DND-41 (cell line): Measurements from ENCODE around the gene FLII.

Experiments used
- ATAC-seq: fragments of 200-7000 bp; cut with Tn5 transposase; 3 replicates; pipeline ENCODE4 v1.9.1; 2021; ENCODE audit warnings: low read depth; ENCODE audit not compliant: insufficient read depth
- DNase-seq: peaks from one replicate; pipeline ENCODE4 v3.0.0-alpha.2; 2020
- H2AFZ ChIP-seq: 2 replicates; pipeline ENCODE4 v1.6.0; 2012; ENCODE audit warnings: low read depth, low read length
- H3K27ac ChIP-seq: 2 replicates; pipeline ENCODE4 v1.5.1; 2012; ENCODE audit warnings: low read length, inconsistent platforms
- H3K27me3 ChIP-seq: fragments of 200-600 bp; sonication (generic); 2 replicates; pipeline ENCODE4 v1.6.0; 2012; ENCODE audit warnings: low read length, mild to moderate bottlenecking, inconsistent platforms; ENCODE audit not compliant: insufficient read depth, poor library complexity
- H3K36me3 ChIP-seq: 2 replicates; pipeline ENCODE4 v1.5.1; 2012; ENCODE audit warnings: low read length, inconsistent platforms; ENCODE audit not compliant: insufficient read depth
- H3K4me1 ChIP-seq: 2 replicates; pipeline ENCODE4 v1.5.1; 2012; ENCODE audit warnings: mild to moderate bottlenecking, low read length; ENCODE audit not compliant: insufficient read depth
- H3K4me2 ChIP-seq: 2 replicates; pipeline ENCODE4 v1.6.0; 2012; ENCODE audit warnings: mild to moderate bottlenecking, moderate library complexity, low read length, inconsistent platforms; ENCODE audit not compliant: insufficient read depth
- H3K4me3 ChIP-seq, 2 experiments: fragments of 200-600 bp in 1 of 2; shearing (Covaris generic) in 1 of 2; 2 replicates each; pipeline ENCODE4 v1.5.1; 2012 to 2016; ENCODE audit warnings: inconsistent platforms in 2 of 2, low read length in 2 of 2, mild to moderate bottlenecking in 2 of 2, low read depth in 1 of 2, moderate library complexity in 1 of 2
- H3K79me2 ChIP-seq: 2 replicates; pipeline ENCODE4 v1.6.0; 2012; ENCODE audit warnings: low read length, inconsistent platforms; ENCODE audit not compliant: insufficient read depth
- H3K9ac ChIP-seq: 2 replicates; pipeline ENCODE4 v1.6.0; 2012; ENCODE audit warnings: low read depth, mild to moderate bottlenecking, inconsistent platforms, low read length, moderate library complexity
- H3K9me3 ChIP-seq: 2 replicates; pipeline ENCODE4 v1.5.1; 2012; ENCODE audit warnings: low read length, moderate library complexity, mild to moderate bottlenecking, inconsistent platforms; ENCODE audit not compliant: insufficient read depth, severe bottlenecking
- H4K20me1 ChIP-seq: 2 replicates; pipeline ENCODE4 v1.6.0; 2012; ENCODE audit warnings: low read length; ENCODE audit not compliant: insufficient read depth
- CTCF ChIP-seq: IDR thresholded peaks from 2 replicates; pipeline ENCODE4 v1.5.1; 2012; ENCODE audit warnings: borderline replicate concordance, low read length, moderate library complexity, mild to moderate bottlenecking; ENCODE audit not compliant: poor library complexity, severe bottlenecking; ENCODE audit errors: extremely low read depth
- EZH2 ChIP-seq: IDR thresholded peaks from 3 replicates; pipeline ENCODE4 v1.6.1; 2012; ENCODE audit warnings: borderline replicate concordance, low read depth, mild to moderate bottlenecking, moderate library complexity, low read length, inconsistent platforms; ENCODE audit not compliant: severe bottlenecking

The FLII gene

GRCh38 chr17:18270046-18270931 lies 11.8 kb upstream of the FLII start:
- ATAC-seq (no peak), DNase-seq (no peak)
- Histone ChIP-seq H4K20me1 (peaks cover 17% of the 10 kb centered on the region; the same call in 1 of the 2 replicates), H3K9ac (no peak overlapping the region), H3K4me2 (no peak overlapping the region), H3K36me3 (peaks cover 48% of the 10 kb centered on the region), H3K79me2 (no peaks in the 10 kb centered on the region), H3K9me3 (no peaks in the 10 kb centered on the region), H3K27ac (no peak overlapping the region), H2AFZ (no peak overlapping the region), H3K4me3 (no peak overlapping the region), H3K27me3 (no peaks in the 10 kb centered on the region), H3K4me1 (no peaks in the 10 kb centered on the region)
- no peak for TF ChIP-seq CTCF
- TF ChIP-seq EZH2, result no peak

- H3K4me2 ChIP-seq, result no peak overlapping the region
- DNase-seq (no peak), ATAC-seq (peak; percentile 27)
- H3K79me2 ChIP-seq, result no peaks in the 10 kb centered on the region
- H3K4me3 ChIP-seq, result no peak overlapping the region
- H4K20me1 ChIP-seq, result peaks cover 21% of the 10 kb centered on the region
- H2AFZ ChIP-seq, result no peak overlapping the region
- H3K36me3 ChIP-seq, result peaks cover 48% of the 10 kb centered on the region
- H3K9me3 ChIP-seq, result no peaks in the 10 kb centered on the region
- TF ChIP-seq CTCF (no peak), EZH2 (no peak)
- H3K27ac ChIP-seq, result no peak overlapping the region
- H3K27me3 ChIP-seq, result no peaks in the 10 kb centered on the region
- no peaks in the 10 kb centered on the region for H3K4me1 ChIP-seq
- no peak overlapping the region for H3K9ac ChIP-seq
Measured at GRCh38 chr17:18267927-18268711, 9.6 kb upstream of the FLII start.

GRCh38 chr17:18267366-18267765 lies 8.8 kb upstream of the FLII start:
- peak; percentile 11; the same call in 1 of the 3 replicates for ATAC-seq
- TF ChIP-seq EZH2 (no peak), CTCF (no peak)

More at GRCh38 chr17:18267366-18267765, 8.8 kb upstream of the FLII start:
- no peak overlapping the region for H3K27ac ChIP-seq
- no peak overlapping the region for H2AFZ ChIP-seq
- no peaks in the 10 kb centered on the region for H3K9me3 ChIP-seq
- H4K20me1 ChIP-seq, result peaks cover 21% of the 10 kb centered on the region
- no peak for DNase-seq
- no peak overlapping the region for H3K4me2 ChIP-seq
- peaks cover 3% of the 10 kb centered on the region for H3K4me1 ChIP-seq
- H3K4me3 ChIP-seq, result no peak overlapping the region
- H3K36me3 ChIP-seq, result peaks cover 47% of the 10 kb centered on the region
- H3K79me2 ChIP-seq, result peaks cover 2% of the 10 kb centered on the region
- H3K27me3 ChIP-seq, result no peaks in the 10 kb centered on the region
- no peak overlapping the region for H3K9ac ChIP-seq
